Measurements from ENCODE around the gene ITIH1.

ITIH1 gene

GRCh38 chr3:52787246-52787645, 9.8 kb downstream of the ITIH1 start:
- no peaks in the 10 kb centered on the region for H3K9me3 ChIP-seq (ENCODE audit: control insufficient read depth, low read depth, low read length)
- peaks cover 2% of the 10 kb centered on the region for H3K4me1 ChIP-seq (ENCODE audit: control insufficient read depth, low read depth, low read length)
- no peak overlapping the region for H3K27ac ChIP-seq (ENCODE audit: low read length)
- no peaks in the 10 kb centered on the region for H3K27me3 ChIP-seq (ENCODE audit: control insufficient read depth, insufficient read depth, low read length)
- H3K36me3 ChIP-seq (ENCODE audit: control insufficient read depth, low read depth, low read length) = no peaks in the 10 kb centered on the region
- H3K9ac ChIP-seq (ENCODE audit: low read length) = no peak overlapping the region
- no peak overlapping the region for H3K4me3 ChIP-seq (ENCODE audit: low read length)

DNA sequence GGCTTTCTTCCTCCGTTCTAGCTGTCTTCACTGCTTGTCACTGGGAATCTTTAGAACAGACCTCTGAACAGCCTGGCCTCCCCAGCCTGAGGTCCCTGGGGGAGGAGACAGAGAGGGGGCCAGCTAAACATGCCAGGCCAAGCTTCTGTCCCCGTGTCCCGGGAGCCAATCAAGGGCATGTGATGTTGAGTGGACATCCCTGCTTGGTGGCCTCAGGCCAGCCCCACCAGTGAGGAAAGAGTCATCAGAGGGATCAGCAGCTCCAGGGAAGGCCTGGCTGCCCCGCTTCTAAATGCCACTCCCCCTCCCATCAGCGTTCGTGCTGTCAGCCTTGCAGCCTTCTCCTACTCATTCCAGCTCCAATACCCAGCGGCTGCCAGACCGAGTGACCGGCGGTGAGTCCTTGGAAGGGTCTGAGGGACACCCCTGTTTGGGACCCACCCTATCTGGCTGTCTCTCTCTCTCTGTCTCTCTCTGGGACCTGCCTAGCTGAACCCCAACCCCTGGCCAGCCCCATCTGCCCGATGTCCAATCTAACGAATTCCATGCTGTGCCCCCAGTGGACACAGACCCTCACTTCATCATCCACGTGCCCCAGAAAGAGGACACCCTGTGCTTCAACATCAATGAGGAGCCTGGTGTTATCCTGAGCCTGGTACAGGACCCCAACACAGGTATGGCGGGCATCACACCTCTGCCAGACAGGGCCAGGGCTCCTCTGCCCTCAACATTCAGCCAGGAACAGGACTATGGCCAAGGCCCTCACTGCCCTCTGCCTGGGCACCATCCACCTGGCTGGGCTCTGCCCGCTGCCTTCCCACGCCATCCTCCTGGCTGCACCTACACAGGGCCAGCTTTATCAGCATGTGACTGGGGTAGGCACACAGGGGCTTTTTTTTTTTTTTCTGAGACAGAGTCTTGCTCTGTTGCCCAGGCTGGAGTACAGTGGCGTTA, 10.6 kb downstream of the ITIH1 start:
- Histone ChIP-seq H3K36me3 (ENCODE audit: control insufficient read depth, low read depth, low read length) (no peaks in the 10 kb centered on the region), H3K27ac (ENCODE audit: low read length) (no peak overlapping the region), H3K9ac (ENCODE audit: low read length) (no peak overlapping the region), H3K9me3 (ENCODE audit: control insufficient read depth, low read depth, low read length) (no peaks in the 10 kb centered on the region), H3K4me1 (ENCODE audit: control insufficient read depth, low read depth, low read length) (no peaks in the 10 kb centered on the region), H3K27me3 (ENCODE audit: control insufficient read depth, insufficient read depth, low read length) (no peaks in the 10 kb centered on the region), H3K4me3 (ENCODE audit: low read length) (no peak overlapping the region)

GRCh38 chr3:52788890-52789745, 11.7 kb downstream of the ITIH1 start:
- Histone ChIP-seq H3K4me1 (ENCODE audit: control insufficient read depth, low read depth, low read length) (no peaks in the 10 kb centered on the region), H3K27me3 (ENCODE audit: control insufficient read depth, insufficient read depth, low read length) (no peaks in the 10 kb centered on the region), H3K4me3 (ENCODE audit: low read length) (no peak overlapping the region), H3K36me3 (ENCODE audit: control insufficient read depth, low read depth, low read length) (no peaks in the 10 kb centered on the region), H3K9ac (ENCODE audit: low read length) (no peak overlapping the region), H3K27ac (ENCODE audit: low read length) (no peak overlapping the region), H3K9me3 (ENCODE audit: control insufficient read depth, low read depth, low read length) (no peaks in the 10 kb centered on the region)

GRCh38 chr3:52789746-52790040, 12.3 kb downstream of the ITIH1 start:
- Histone ChIP-seq H3K9ac (ENCODE audit: low read length) (no peak overlapping the region), H3K4me1 (ENCODE audit: control insufficient read depth, low read depth, low read length) (no peaks in the 10 kb centered on the region), H3K9me3 (ENCODE audit: control insufficient read depth, low read depth, low read length) (no peaks in the 10 kb centered on the region), H3K27ac (ENCODE audit: low read length) (no peak overlapping the region), H3K36me3 (ENCODE audit: control insufficient read depth, low read depth, low read length) (no peaks in the 10 kb centered on the region), H3K4me3 (ENCODE audit: low read length) (no peak overlapping the region), H3K27me3 (ENCODE audit: control insufficient read depth, insufficient read depth, low read length) (no peaks in the 10 kb centered on the region)

- Histone ChIP-seq H3K27ac (ENCODE audit: low read length) (no peak overlapping the region), H3K9me3 (ENCODE audit: control insufficient read depth, low read depth, low read length) (no peaks in the 10 kb centered on the region), H3K9ac (ENCODE audit: low read length) (no peak overlapping the region), H3K36me3 (ENCODE audit: control insufficient read depth, low read depth, low read length) (no peaks in the 10 kb centered on the region), H3K27me3 (ENCODE audit: control insufficient read depth, insufficient read depth, low read length) (no peaks in the 10 kb centered on the region), H3K4me3 (ENCODE audit: low read length) (no peak overlapping the region), H3K4me1 (ENCODE audit: control insufficient read depth, low read depth, low read length) (no peaks in the 10 kb centered on the region)
Observed at GRCh38 chr3:52790337-52790736, 12.9 kb downstream of the ITIH1 start.

DNA sequence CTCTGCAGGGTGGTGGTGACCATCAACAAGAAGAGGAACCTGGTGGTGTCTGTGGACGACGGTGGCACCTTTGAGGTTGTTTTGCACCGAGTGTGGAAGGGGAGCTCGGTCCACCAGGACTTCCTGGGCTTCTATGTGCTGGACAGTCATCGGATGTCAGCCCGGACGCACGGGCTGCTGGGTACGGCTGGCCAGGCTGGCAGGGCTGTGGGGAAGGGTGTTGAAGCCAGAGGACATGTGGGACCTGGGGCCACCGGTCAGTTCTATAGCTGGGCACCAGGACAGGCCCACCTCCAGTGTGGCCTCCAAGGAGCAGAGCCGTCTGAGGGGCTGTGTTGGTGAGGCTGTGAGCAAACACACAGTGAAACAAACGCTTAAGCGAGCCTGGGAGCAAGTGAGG, 13.3 kb downstream of the ITIH1 start:
- H3K27ac ChIP-seq (ENCODE audit: low read length) = no peak overlapping the region
- no peak overlapping the region for H3K9ac ChIP-seq (ENCODE audit: low read length)
- no peaks in the 10 kb centered on the region for H3K9me3 ChIP-seq (ENCODE audit: control insufficient read depth, low read depth, low read length)
- H3K36me3 ChIP-seq (ENCODE audit: control insufficient read depth, low read depth, low read length) = no peaks in the 10 kb centered on the region
- H3K4me1 ChIP-seq (ENCODE audit: control insufficient read depth, low read depth, low read length) = no peaks in the 10 kb centered on the region
- H3K4me3 ChIP-seq (ENCODE audit: low read length) = no peak overlapping the region
- no peaks in the 10 kb centered on the region for H3K27me3 ChIP-seq (ENCODE audit: control insufficient read depth, insufficient read depth, low read length)

- Histone ChIP-seq H3K9ac (ENCODE audit: low read length) (no peak overlapping the region), H3K9me3 (ENCODE audit: control insufficient read depth, low read depth, low read length) (no peaks in the 10 kb centered on the region), H3K36me3 (ENCODE audit: control insufficient read depth, low read depth, low read length) (no peaks in the 10 kb centered on the region), H3K4me3 (ENCODE audit: low read length) (no peak overlapping the region), H3K27ac (ENCODE audit: low read length) (no peak overlapping the region), H3K4me1 (ENCODE audit: control insufficient read depth, low read depth, low read length) (no peaks in the 10 kb centered on the region), H3K27me3 (ENCODE audit: control insufficient read depth, insufficient read depth, low read length) (no peaks in the 10 kb centered on the region)
Observed at GRCh38 chr3:52791366-52791765, 14.0 kb downstream of the ITIH1 start.

GRCh38 chr3:52791928-52792327, 14.5 kb downstream of the ITIH1 start:
- no peaks in the 10 kb centered on the region for H3K4me1 ChIP-seq (ENCODE audit: control insufficient read depth, low read depth, low read length)
- H3K27me3 ChIP-seq (ENCODE audit: control insufficient read depth, insufficient read depth, low read length) = no peaks in the 10 kb centered on the region
- H3K9me3 ChIP-seq (ENCODE audit: control insufficient read depth, low read depth, low read length) = no peaks in the 10 kb centered on the region
- no peak overlapping the region for H3K4me3 ChIP-seq (ENCODE audit: low read length)
- no peak overlapping the region for H3K9ac ChIP-seq (ENCODE audit: low read length)
- H3K27ac ChIP-seq (ENCODE audit: low read length) = no peak overlapping the region
- H3K36me3 ChIP-seq (ENCODE audit: control insufficient read depth, low read depth, low read length) = no peaks in the 10 kb centered on the region

- no peaks in the 10 kb centered on the region for H3K27me3 ChIP-seq (ENCODE audit: control insufficient read depth, insufficient read depth, low read length)
- no peaks in the 10 kb centered on the region for H3K9me3 ChIP-seq (ENCODE audit: control insufficient read depth, low read depth, low read length)
- H3K36me3 ChIP-seq (ENCODE audit: control insufficient read depth, low read depth, low read length) = no peaks in the 10 kb centered on the region
- H3K4me3 ChIP-seq (ENCODE audit: low read length) = no peak overlapping the region
- no peak overlapping the region for H3K27ac ChIP-seq (ENCODE audit: low read length)
- no peaks in the 10 kb centered on the region for H3K4me1 ChIP-seq (ENCODE audit: control insufficient read depth, low read depth, low read length)
- H3K9ac ChIP-seq (ENCODE audit: low read length) = no peak overlapping the region
Observed at GRCh38 chr3:52792413-52792812, 15.0 kb downstream of the ITIH1 start.

DNA sequence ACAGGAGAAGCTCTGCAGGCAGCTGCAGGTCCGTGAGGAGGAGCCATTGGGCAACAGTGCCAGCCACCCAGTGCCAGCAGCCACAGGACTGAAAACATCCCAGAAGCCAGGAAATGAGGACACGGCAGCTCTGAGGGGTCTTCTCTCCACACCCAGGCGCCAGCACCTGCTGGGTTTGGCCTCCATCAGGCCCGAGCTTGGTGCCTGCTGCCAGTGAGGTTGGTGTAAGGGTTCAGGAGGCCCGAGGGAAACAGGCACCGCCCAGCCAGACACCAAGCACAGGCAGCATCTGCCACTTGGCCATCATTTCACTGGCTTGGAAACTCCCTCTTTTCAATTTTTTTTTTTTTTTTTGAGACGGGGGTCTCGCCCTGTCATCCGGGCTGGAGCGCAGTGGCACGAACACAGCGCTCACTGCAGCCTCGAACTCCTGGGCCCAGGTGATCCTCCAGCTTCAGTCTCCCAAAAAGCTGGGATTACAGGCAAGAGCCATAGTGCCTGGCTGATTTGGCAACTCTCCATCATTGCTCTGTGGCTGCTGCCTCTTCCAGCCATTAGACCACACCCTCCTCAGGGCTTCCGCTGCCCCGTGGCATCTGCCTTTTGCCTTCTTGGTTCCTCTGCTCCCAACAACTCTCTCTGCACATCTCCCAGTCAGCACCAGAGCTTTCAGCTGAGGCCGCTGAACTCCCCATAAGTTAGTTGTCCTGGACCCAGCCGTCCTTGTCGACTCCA, 15.7 kb downstream of the ITIH1 start:
- Histone ChIP-seq H3K4me1 (ENCODE audit: control insufficient read depth, low read depth, low read length) (no peaks in the 10 kb centered on the region), H3K4me3 (ENCODE audit: low read length) (no peak overlapping the region)

More for the DNA sequence above, 15.7 kb downstream of the ITIH1 start:
- no peak overlapping the region for H3K9ac ChIP-seq (ENCODE audit: low read length)
- H3K27me3 ChIP-seq (ENCODE audit: control insufficient read depth, insufficient read depth, low read length) = no peaks in the 10 kb centered on the region
- no peaks in the 10 kb centered on the region for H3K9me3 ChIP-seq (ENCODE audit: control insufficient read depth, low read depth, low read length)
- H3K27ac ChIP-seq (ENCODE audit: low read length) = no peak overlapping the region
- no peaks in the 10 kb centered on the region for H3K36me3 ChIP-seq (ENCODE audit: control insufficient read depth, low read depth, low read length)
